Breast epithelium (tissue), 3 donors: ENCODE results near the gene CSNK1A1L.

Source experiments
- POLR2A ChIP-seq: fragments of 450-650 bp; IDR thresholded peaks from one replicate; pipeline ENCODE4 v1.6.1; 2016; ENCODE audit warnings: antibody characterized with exemption, mild to moderate bottlenecking, moderate library complexity
- POLR2AphosphoS5 ChIP-seq, 3 donors: sonication (generic); formaldehyde crosslinking; IDR thresholded peaks; one replicate each; pipeline ENCODE4 v1.6.1; 2017; ENCODE audit warnings: antibody characterized with exemption in 3 of 3
- TF ChIP-seq, protein P1 (sequence below), 3 donors: fragments of 450-650 bp; IDR thresholded peaks; one replicate each; pipeline ENCODE4 v1.5.1; 2016 to 2017; ENCODE audit warnings: antibody characterized with exemption in 3 of 3, mild to moderate bottlenecking in 3 of 3, moderate library complexity in 3 of 3

DNA sequence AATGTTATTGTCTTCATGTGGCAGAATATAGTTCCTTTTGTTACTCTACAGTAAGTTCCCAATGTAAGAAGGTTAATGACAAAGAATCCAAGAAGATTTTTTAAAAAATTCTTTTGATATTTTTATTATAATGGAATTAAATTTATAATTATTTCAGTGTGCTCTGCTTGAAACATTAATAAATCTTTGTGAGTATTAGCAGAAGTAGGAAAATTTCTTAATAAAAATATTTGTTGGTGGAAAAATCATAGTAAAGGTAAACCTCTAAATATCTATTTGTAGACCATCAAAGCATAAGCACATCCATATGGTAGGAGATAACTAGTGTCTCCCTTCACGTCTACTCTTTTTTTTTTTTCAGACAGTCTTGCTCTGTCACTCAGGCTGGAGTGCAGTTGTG is 4.3 kb downstream of the CSNK1A1L start:
- TF ChIP-seq POLR2AphosphoS5 (IDR thresholded peaks at IDR 0.05) (no peak), POLR2A (no peak)
- TF ChIP-seq, protein P1, sequence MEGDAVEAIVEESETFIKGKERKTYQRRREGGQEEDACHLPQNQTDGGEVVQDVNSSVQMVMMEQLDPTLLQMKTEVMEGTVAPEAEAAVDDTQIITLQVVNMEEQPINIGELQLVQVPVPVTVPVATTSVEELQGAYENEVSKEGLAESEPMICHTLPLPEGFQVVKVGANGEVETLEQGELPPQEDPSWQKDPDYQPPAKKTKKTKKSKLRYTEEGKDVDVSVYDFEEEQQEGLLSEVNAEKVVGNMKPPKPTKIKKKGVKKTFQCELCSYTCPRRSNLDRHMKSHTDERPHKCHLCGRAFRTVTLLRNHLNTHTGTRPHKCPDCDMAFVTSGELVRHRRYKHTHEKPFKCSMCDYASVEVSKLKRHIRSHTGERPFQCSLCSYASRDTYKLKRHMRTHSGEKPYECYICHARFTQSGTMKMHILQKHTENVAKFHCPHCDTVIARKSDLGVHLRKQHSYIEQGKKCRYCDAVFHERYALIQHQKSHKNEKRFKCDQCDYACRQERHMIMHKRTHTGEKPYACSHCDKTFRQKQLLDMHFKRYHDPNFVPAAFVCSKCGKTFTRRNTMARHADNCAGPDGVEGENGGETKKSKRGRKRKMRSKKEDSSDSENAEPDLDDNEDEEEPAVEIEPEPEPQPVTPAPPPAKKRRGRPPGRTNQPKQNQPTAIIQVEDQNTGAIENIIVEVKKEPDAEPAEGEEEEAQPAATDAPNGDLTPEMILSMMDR (IDR thresholded peaks at IDR 0.05): no peak
